Measurements from ENCODE around the gene HECW1. TPM values are rescaled to one million over a fixed set of nuclear protein-coding genes. Genes with fewer than 3 reads are reported as not detected.

Gene HECW1
- total RNA-seq, 1 donor from 2014 or later = 0.15 TPM

DNA sequence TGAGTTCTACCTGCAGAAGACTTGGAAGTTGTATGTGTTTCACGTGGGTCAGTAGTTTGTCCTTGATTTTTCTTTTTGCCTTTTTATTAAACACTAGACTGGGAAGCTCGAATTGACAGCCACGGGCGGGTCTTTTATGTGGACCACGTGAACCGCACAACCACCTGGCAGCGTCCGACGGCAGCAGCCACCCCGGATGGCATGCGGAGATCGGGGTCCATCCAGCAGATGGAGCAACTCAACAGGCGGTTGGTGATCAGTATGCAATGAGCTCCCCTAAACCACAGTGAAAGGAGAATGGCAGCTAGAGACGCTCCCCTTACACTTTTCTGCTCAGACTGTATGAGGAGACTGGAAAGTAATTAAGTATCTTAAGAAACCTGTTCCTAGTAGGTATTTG lies 343.8 kb downstream of the HECW1 start:
- H3K4me1 Mint-ChIP-seq (ENCODE audit: unreplicated experiment) = peaks cover 9% of the 10 kb centered on the region
- no peaks in the 10 kb centered on the region for H3K9me3 Mint-ChIP-seq (ENCODE audit: unreplicated experiment)
- no peak for TF ChIP-seq CTCF (IDR thresholded peaks at IDR 0.05; ENCODE audit: unreplicated experiment)
- no peak overlapping the region for H3K4me3 Mint-ChIP-seq (ENCODE audit: unreplicated experiment)
- no peak overlapping the region for H3K27ac Mint-ChIP-seq (ENCODE audit: unreplicated experiment)
- H3K27me3 Mint-ChIP-seq (ENCODE audit: unreplicated experiment) = no peaks in the 10 kb centered on the region
- DNase-seq (ENCODE audit: low spot score) = no peak
- no peaks in the 10 kb centered on the region for H3K36me3 Mint-ChIP-seq (ENCODE audit: low read depth, unreplicated experiment)

DNA sequence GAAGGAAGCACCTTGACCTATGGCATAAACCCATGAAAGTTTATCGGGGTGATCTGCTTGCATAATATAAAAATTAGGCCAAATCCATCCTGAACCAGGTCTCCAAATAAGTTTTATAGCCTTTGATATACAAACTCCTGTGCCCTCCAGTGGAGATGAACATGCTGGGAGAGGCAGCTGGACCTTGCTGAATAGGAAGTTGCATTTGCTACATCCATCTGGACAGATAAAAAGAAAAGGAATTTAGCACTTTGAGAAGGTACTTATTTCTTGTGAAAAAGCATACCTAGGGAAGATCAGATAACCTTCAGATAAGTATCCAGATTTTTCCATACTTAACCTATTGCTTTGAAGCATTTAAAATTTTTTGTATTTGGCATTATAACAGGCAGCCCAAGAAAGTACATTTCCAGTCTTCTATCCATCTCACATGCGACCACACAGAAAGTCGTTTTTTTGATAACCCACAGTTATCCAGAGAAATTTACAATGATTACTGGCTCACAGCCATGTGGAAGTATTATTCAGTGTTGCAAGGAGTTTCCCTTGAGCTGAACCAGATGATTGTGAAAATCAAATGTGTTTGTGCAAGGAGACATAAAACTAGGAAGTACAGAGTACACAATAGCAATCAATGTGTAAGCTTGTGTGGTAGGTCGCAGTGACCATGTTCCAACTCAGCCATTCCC lies 346.0 kb downstream of the HECW1 start:
- Mint-ChIP-seq H3K4me3 (ENCODE audit: unreplicated experiment) (no peak overlapping the region), H3K4me1 (ENCODE audit: unreplicated experiment) (peaks cover 9% of the 10 kb centered on the region), H3K9me3 (ENCODE audit: unreplicated experiment) (no peaks in the 10 kb centered on the region), H3K27me3 (ENCODE audit: unreplicated experiment) (no peaks in the 10 kb centered on the region), H3K36me3 (ENCODE audit: low read depth, unreplicated experiment) (no peaks in the 10 kb centered on the region), H3K27ac (ENCODE audit: unreplicated experiment) (no peak overlapping the region)
- no peak for TF ChIP-seq CTCF (IDR thresholded peaks at IDR 0.05; ENCODE audit: unreplicated experiment)
- DNase-seq (ENCODE audit: low spot score) = no peak

GRCh38 chr7:43459019-43459337 lies 346.5 kb downstream of the HECW1 start:
- peaks cover 9% of the 10 kb centered on the region for H3K4me1 Mint-ChIP-seq (ENCODE audit: unreplicated experiment)
- H3K27ac Mint-ChIP-seq (ENCODE audit: unreplicated experiment) = no peak overlapping the region
- H3K9me3 Mint-ChIP-seq (ENCODE audit: unreplicated experiment) = no peaks in the 10 kb centered on the region
- H3K4me3 Mint-ChIP-seq (ENCODE audit: unreplicated experiment) = no peak overlapping the region
- H3K27me3 Mint-ChIP-seq (ENCODE audit: unreplicated experiment) = no peaks in the 10 kb centered on the region
- H3K36me3 Mint-ChIP-seq (ENCODE audit: low read depth, unreplicated experiment) = no peaks in the 10 kb centered on the region
- no peak for DNase-seq (ENCODE audit: low spot score)
- no peak for TF ChIP-seq CTCF (IDR thresholded peaks at IDR 0.05; ENCODE audit: unreplicated experiment)

DNA sequence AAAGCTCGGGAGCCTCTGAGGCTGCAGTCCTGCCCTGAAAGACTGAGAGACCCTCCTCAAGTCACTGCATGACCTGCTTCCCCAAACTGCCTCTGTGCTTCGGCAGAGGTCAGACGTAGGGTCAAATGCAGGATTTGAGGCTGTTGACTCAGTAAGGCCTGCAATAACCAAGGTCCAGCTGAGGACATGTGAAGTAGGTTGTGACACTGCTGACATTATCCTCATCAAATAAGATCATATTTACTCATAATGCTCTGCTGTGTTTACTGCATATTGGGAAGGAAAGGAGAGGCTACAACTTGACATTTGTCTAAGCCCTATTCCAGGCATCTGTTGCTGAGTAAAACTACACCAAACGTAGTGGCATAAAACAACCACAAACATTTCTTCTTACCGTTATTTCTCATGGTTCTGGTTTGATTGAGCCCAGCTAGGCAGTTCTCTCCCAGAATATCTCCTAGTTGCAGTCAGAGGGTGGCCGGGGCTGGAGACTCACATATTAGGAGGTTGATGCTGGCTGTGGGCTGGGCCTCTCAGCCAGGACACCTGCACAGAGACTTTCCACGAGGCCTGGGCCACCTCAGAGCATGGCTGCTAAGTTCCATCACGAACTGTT lies 348.4 kb downstream of the HECW1 start:
- peaks cover 5% of the 10 kb centered on the region for H3K4me1 Mint-ChIP-seq (ENCODE audit: unreplicated experiment)
- no peaks in the 10 kb centered on the region for H3K27me3 Mint-ChIP-seq (ENCODE audit: unreplicated experiment)
- no peak for TF ChIP-seq CTCF (IDR thresholded peaks at IDR 0.05; ENCODE audit: unreplicated experiment)
- no peaks in the 10 kb centered on the region for H3K36me3 Mint-ChIP-seq (ENCODE audit: low read depth, unreplicated experiment)
- no peaks in the 10 kb centered on the region for H3K9me3 Mint-ChIP-seq (ENCODE audit: unreplicated experiment)
- H3K4me3 Mint-ChIP-seq (ENCODE audit: unreplicated experiment) = no peak overlapping the region
- H3K27ac Mint-ChIP-seq (ENCODE audit: unreplicated experiment) = no peak overlapping the region
- DNase-seq (ENCODE audit: low spot score) = no peak

GRCh38 chr7:43461349-43462024 lies 349.0 kb downstream of the HECW1 start:
- Mint-ChIP-seq H3K36me3 (ENCODE audit: low read depth, unreplicated experiment) (no peaks in the 10 kb centered on the region), H3K27ac (ENCODE audit: unreplicated experiment) (no peak overlapping the region), H3K4me3 (ENCODE audit: unreplicated experiment) (no peak overlapping the region), H3K27me3 (ENCODE audit: unreplicated experiment) (no peaks in the 10 kb centered on the region), H3K9me3 (ENCODE audit: unreplicated experiment) (no peaks in the 10 kb centered on the region), H3K4me1 (ENCODE audit: unreplicated experiment) (peaks cover 5% of the 10 kb centered on the region)
- DNase-seq (ENCODE audit: low spot score) = no peak
- no peak for TF ChIP-seq CTCF (IDR thresholded peaks at IDR 0.05; ENCODE audit: unreplicated experiment)
